GM18868 (cell line): ENCODE data around the gene GTF2IRD1.
"Not testable (repeated sequence)": the region's sequence is repeated elsewhere in the genome, so short reads cannot be mapped to it uniquely, and the experiment has no call there.

ENCODE experiments used
- ATAC-seq: cut with Tn5 transposase; IDR thresholded peaks from one replicate; pipeline ENCODE4 v1.9.1; 2021; ENCODE audit warnings: mild to moderate bottlenecking, moderate library complexity; ENCODE audit not compliant: unreplicated experiment

Gene GTF2IRD1

DNA sequence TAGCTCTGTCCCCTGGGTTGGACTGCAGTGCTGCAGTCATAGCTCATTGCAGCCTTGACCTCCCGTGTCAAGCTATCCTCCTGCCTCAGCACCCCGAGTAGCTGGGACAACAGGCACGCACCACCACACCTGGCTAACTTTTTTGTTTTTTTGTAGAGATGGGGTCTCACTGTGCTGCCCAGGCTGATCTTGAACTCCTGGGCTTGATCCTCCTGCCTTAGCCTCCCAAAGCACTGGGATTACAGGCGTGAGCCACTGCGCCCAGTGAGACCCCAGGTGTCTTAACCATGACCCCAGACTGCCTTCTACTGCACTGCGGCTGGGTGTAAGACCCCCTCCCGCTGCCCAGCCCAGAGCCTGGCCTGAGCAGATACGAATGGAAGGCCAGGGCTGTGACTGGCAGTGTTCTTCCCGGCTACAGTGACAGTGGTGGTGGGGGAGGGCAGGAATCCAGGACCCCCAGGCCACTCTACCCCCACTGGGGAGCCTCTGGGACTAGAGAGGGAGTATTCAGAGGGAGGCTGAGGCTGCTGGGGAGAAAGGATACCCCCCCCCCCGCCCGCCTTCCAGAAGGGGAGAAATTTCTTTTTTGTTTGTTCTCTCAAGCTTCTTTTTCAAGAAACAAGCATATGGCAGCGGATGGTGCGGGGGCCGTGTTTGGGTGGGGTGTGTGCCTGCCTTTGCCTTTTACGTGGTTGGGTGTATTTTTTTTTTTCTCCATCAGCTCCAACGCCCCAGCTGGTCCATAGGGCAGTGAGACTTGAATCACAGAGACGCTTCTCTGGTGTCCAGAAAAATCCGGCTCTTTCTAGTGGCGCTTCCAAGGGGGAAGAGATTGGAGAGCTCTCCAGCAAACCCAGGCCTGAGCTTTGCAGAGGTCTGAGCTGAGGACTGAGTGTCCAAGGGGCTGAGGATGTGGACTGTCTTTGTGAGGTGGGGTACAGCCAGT is 36.6 kb downstream of the GTF2IRD1 start:
- ATAC-seq, result no peak

DNA sequence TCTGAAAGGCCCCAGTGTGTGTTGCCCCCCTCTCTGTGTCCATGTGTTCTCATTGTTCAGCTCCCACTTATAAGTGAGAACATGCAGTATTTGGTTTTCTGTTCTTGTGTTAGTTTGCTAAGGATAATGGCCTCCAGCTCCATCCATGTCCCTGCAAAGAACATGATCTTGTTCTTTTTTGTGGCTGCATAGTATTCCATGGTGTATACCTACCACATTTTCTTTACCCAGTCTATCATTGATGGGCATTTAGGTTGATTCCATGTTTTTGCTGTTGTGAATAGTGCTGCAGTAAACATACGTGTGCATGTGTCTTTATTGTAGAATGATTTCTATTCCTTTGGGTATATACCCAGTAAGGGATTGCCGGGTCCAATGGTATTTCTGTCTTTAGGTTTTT is 37.8 kb downstream of the GTF2IRD1 start:
- ATAC-seq, result not testable (repeated sequence)

DNA sequence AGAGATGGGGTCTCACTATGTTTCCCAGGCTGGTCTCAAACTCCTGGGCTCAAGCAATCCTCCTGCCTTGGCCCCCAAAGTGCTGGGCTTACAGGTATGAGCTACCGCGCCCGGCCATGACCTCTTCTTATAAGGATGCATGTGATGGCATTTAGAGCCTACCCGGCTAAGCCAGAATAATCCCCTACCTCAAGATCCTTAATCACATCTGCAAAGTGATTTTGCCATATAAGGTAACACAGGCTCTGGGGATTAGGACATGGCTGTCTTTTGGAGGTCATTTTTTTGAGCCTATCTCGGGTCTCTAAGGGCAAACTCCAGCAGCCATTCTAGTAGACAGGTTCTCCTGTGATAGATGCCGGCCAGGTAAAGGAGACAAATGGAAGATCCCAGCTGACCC is 39.6 kb downstream of the GTF2IRD1 start:
- no peak for ATAC-seq

DNA sequence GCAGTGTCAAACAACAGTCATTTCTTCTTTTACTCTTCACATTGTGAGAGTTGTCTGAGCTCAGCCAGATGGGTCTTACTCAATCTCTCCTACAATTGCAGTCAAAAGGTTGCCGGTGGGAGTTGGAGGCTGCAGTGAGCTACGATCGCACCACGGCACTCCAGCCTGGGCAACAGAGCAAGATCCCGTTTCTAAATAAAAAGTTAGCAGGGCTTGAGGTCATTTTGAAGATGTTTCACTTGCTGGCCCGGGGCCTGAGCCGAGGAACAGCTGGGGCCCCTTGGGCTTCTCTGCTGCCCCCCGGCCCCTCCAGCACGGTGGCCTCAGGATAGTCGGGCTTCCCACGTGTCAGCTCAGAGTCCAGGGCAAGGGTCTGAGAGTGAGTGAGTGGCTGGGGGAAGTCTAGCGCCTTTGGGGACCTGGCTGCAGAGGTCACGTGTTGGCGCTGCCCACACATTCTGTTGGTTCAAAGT is 40.4 kb downstream of the GTF2IRD1 start:
- no peak for ATAC-seq

DNA sequence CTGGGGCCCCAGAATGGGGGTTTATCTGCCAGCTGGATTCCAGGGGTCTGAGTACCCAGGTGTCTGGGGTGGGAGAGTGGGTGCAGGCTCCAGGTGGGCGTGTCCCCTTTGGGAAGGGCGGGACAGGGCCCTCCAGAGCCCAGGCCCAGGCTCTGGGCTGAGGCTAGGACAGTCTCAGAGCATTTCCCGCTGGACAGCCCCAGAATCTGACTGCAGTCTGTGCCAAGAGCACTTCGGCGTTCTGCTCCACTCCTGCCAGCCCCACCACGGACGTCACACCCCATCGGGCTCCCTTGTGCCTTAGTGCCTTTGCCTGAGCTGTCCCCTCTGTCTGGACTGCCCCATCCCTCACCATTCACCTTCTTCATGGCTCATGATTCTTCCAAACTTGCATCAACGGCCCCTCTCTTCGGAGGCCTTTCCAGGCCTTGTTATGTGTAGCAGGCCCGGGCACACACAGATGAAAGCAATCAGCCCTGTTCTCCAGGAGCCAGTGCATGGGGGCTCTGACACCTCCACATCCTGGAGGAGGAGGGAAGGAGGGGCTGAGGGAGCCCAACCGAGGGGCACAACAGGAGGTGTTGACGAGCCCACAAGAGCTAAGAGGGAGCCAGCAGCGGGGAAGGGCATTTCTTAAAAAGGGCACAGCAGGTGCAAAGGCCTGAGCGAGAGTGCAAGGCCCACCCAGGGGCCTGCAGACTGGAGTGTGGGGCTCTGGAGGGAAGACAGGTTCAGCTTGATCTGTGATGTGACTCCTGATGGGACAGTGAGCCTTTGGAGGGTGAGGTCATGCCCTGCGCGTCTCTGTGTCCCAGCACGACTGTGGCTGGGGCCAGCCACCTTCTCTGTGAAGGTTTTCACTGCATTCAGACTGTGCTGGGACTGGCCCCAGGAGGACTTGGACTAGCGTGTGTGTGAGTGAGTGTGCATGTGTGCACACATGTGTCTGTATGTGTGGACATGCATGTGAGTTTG is 41.7 kb downstream of the GTF2IRD1 start:
- ATAC-seq, result no peak

DNA sequence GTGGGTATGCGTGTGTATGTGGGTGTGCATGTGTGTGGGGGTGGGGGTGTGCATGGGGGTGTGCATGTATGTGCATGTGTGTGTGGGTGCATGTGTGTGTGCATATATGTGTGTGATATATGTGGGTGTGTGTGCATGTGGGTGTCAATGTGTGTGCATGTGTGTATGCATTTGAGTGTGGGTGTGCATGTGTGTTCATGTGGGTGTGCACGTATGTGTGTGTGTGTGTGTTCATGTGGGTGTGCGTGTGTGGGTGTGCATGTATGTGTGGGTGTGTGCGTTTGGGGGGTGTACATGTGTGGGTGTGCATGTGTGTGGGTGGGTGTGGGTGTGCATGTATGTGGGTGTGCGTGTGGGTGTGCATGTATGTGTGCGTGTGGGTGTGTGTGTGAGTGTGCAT is 42.6 kb downstream of the GTF2IRD1 start:
- no peak for ATAC-seq

DNA sequence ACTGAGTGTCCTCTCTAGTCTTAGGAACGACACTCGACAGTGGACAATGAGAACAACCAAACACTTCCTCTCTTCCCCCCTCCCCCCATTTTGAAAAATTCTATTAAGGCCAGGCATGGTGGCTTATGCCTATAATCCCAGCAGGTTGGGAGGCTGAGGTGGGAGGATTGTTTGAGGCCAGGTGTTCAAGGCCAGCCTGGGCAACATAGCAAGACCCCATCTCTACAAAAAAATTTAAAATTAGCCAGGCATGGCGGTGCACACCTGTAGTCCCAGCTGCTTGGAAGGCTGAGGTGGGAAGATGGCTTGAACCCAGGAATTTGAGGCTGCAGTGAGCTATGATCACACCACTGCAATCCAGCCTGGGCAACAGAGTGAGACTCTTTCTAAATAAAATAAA is 43.1 kb downstream of the GTF2IRD1 start:
- not testable (repeated sequence) for ATAC-seq

DNA sequence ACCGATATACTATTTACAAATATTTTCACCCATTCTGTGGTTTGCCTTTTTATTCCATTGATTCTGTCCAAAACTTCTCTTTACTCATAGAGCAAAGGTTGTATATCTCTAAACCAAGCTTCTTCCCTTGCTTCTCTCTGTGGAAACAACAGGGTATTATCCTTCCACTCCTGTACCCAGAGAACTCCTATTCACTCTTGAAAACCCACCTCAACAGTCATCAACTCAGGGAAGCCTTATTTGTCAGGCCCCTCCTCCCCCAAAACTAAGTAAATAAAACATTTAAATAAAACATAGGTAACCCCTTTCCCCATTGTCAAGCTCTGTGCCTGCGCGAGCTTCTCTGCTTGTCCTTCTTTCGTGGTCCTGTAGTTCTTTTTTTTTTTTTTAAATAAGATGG is 44.6 kb downstream of the GTF2IRD1 start:
- ATAC-seq, result no peak

DNA sequence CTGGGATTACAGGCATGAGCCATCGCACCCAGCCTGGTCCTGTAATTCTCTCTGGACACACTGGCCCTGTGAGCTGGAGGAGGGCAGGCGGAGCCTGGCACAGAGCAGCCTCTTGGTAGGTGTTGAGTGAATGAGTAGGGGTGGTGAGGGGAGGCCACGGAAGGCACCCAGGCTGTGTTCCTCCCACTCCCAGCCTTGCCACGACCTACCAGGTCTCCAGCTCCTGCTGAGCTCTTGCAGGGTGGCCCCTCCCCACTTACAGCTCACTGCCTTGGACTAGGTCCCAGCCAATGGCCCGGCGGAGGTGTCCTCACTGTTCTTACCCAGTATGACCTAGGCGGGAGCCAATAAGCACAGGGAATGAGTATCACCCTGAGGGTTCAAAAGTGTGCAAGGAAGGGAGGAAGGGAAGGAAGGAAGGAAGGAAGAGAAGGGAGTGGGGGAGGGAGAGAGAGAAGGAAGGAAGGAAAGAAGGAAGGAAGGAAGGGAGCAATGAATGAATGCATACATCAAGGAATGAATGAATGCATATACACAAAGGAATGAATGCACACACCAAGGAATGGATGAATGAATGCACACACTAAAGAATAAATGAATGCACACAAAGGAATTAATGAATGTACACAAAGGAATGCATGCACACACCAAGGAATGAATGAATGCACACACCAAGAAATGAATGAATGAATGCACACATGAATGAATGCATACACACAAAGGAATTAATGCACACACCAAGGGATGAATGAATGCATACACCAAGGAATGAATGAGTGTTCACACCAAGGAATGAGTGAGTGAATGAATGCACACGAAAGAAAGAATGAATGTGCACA is 45.5 kb downstream of the GTF2IRD1 start:
- ATAC-seq, result no peak

DNA sequence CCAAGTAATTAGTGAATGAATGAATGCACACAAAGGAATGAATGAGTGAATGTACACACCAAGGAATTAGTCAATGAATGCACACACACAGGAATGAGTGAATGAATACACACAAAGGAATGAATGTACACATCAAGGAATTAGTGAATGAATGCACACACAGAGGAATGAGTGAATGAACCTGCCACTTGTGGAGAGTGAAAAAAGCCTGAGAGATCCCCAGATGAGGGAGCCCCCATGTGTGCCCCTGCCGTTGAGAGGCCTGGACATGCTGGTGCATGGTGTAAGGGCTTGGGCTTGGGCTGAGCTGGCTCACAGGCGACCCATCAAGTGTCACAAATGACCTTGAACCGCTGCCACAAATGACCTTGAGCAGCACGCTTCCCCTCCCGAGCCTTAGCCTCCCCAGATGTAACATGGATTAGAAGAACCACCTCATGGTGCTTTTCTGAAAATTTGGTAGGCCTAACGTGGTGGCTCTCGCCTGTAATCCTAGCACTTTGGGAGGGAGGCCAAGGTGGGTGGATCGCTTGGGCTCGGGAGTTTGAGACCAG is 46.2 kb downstream of the GTF2IRD1 start:
- no peak for ATAC-seq

DNA sequence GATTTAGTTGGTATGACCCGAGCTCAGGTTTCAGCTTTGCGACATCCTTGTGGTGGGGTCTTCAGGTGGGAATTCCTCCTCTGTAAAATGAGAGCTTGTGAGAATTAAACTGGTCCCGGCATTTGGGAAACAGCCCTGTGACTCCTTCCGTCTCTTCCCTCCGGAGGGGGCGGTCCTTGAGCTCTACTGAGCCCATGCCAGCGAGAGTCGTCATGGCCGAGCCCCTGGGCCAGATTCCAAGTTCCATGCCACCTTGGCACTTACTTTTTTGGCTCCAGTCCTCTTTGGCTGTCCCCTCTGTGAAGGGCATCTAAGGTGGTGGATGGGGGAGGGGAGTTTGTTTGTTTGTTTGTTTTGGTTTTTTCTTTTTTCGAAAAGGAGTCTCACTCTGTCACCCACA is 47.6 kb downstream of the GTF2IRD1 start:
- ATAC-seq, result no peak

DNA sequence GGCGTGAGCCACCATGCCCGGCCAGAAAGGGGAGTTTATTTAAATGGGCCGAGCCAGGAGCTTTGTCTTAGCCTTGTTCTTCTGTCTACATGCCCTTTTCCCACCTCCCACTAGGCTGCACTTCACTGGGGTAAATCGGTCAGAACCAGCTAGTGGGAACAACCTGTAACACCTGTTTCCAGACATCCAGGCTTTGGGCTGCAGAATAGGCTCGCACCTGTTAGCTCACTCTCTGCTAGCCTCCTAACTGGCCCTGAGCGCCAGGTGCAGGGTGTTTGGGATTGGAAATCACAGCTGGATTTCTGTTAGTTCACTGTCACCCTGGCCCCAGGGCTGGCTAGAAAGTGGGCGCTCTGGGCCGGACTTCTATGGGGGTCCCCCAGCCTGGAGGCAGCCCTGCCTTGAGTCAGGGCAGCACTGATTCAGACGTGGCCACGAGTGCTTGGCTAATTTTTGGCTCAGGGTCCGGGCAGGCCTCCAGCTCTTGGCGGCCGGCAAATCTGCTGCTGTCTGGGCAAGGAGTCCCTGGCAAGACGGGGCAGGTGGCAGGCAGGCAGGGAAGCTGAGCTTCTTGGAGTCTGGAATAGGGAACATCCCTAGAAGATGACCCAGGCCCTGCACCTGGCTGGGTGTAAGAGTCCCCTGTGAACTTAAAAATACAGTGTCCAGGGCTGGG is 48.6 kb downstream of the GTF2IRD1 start:
- no peak for ATAC-seq

DNA sequence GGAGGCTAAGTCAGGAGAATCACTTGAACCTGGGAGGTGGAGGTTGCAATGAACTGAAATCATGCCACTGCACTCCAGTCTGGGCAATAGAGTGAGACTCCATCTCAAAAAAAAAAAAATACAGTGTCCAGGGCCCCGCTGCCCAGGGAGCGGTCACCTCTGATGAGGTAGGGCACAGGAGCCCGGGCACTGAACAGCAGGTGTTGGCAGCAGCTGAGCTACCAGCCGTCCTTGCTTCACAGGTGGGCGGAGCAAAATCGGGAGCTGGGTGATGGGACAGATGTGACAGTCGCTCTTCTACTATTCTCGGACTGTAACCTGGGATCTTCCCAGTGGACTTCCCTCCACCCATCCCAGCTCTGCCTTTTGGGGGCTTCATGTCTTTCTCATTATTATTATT is 49.4 kb downstream of the GTF2IRD1 start:
- no peak for ATAC-seq

DNA sequence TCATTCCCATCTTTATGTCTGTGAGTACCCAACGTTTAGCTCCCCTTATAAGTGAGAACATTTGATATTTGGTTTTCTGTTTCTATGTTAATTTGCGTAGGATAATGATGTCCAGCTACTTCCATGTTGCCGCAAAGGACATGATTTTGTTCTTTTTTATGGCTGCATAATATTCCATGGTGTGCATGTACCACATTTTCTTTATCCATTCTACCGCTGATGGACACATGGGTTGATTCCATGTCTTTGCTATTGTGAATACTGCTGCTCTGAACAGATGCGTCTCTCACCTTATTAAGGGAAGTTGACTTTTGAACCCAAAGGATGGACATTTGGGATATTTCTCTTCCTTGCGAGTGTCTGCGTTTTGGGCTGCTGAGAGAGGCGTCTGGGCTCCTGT is 50.2 kb downstream of the GTF2IRD1 start:
- no peak for ATAC-seq

DNA sequence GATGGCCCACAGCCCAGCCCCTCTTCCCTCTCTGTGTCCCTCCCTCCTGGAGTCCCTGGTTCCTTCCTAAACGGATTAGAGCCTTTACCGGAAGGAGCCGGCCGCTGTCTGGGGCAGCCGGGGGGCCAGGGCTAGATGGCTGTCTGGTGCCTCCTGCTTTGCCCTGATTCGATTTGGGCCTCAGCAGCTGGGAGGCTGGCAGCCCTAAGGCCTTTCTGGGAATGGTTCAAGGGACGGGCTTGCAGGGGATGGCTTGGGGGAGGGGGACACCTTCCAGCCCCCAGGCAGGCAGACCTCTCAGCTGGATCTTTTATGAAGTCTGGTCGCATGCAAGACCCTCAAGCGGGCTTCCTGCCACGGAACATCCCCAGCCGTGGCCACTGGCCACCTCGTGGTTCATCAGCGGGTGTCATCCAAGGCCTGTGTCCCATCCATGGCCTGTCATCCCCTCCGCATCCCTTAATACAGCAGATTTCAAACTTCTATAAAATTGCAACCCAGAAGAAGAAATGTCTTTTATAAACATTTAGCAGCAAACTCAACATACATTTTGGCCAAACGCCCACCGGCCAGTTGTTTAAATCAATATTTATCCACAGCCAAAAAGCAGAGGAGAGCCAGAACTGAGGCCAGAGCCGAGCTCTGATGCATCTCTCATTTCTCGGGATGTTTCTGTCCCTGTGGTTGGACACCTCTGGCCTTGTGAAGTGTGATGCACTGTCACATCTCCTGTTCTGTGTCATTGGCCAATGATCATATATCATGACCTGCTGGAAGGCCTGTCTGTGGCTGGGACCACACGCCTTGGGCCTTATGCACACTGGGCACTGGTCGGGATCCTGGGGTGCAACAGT is 52.0 kb downstream of the GTF2IRD1 start:
- ATAC-seq, result no peak

DNA sequence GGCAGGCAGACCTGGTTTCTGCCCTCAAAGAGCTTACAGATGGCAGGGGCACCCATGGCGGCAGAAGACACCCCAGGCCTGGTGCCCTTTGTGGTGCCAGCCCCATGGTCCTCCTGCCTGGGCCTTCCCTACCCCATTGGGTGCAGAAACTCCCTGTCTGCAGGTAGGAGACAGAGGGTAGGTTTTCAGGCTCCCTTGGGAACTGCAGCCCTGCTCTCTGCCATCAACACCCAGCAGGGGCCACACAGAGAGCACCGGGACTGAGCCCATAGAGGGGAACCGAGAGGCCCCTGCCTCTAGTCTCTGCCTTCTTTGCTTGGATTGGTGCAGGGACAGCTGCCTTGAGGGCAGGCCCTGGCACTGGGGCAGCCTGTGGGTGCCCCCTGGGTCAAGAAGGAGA is 52.6 kb downstream of the GTF2IRD1 start:
- ATAC-seq, result no peak

DNA sequence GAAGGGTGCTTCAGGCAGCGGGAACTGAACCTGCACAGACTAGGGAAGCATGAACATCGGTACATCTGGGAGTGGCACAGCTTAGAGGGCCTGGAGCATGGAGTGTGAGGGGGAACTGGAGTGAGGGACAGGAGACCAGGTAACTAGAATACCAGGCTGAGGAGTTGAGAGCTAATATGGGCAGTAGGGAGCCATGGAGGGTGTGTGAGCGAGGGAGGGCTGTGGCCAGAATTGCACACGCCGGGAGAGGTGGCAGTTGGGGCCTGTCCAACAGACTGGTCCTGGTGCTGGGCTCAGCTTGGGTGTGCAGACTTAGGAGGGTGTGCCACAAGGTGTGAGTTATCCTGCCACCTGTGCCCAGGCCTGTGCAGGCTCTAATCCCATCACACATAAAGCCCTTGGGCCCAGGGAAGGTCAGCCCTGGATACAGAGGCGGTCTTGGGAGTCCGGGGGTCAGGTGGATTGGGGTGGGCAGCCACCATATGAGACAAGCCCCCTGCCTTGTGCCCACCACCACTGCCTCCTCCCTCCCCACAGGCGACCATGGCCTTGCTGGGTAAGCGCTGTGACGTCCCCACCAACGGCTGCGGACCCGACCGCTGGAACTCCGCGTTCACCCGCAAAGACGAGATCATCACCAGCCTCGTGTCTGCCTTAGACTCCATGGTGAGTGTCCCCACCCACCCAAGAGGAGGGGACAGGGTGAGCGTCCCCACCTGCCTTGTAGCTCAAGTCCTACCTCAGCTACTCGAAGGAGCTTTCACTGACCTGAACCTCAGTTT is 54.0 kb downstream of the GTF2IRD1 start:
- ATAC-seq, result no peak

DNA sequence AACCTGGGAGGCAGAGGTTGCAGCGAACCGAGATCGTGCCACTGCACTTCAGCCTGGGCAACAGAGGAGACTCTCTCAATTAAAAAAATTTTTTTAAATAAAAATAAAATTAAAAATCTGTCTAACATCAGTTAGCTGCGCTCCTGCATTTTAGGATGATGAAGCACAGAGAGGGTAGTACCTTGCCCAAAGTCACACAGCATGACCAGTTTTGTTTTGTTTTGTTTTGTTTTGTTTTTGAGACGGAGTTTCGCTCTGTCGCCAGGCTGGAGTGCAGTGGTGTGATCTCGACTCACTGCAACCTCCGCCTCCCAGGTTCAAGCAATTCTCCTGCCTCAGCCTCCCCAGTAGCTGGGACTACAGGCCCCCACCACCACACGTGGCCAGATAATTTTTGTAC is 55.7 kb downstream of the GTF2IRD1 start:
- ATAC-seq, result not testable (repeated sequence)
